Adrenal gland (tissue), 5 donors: ENCODE results near the gene DBNL.
"Not testable (repeated sequence)": the region's sequence is repeated elsewhere in the genome, so short reads cannot be mapped to it uniquely, and the experiment has no call there.

Experiments
- CTCF ChIP-seq, 6 experiments: fragments of 450-650 bp in 4 of 6; fragments of 200-600 bp in 2 of 6; sonication (generic) in 1 of 6; IDR thresholded peaks; 1 replicate in 5 of 6; 2 replicates in 1 of 6; pipeline versions ENCODE4 v1.5.1 to v1.8.0; 2016 to 2021; ENCODE audit warnings: antibody characterized with exemption in 6 of 6, mild to moderate bottlenecking in 2 of 6, moderate library complexity in 1 of 6
- POLR2A ChIP-seq, 2 donors: fragments of 450-650 bp; IDR thresholded peaks; one replicate each; pipeline ENCODE4 v1.6.1; 2017; ENCODE audit warnings: antibody characterized with exemption in 2 of 2, mild to moderate bottlenecking in 2 of 2, moderate library complexity in 1 of 2
- donor health status: DM: no; HTN: no; CAD: no.

GRCh38 chr7:44019825-44020224 is 24.7 kb upstream of the DBNL start:
- not testable (repeated sequence) for TF ChIP-seq POLR2A, CTCF (IDR thresholded peaks at IDR 0.05)
